Mesendoderm (in vitro differentiated cells): ENCODE measurements around the gene MYBPC2.

Experiments used
- DNase-seq: peaks from one replicate; pipeline ENCODE4 v3.0.0; 2013
- H2AK5ac ChIP-seq: 2 replicates; pipeline ENCODE4 v1.6.1; 2013; ENCODE audit warnings: low read length, inconsistent platforms
- H2BK120ac ChIP-seq: 2 replicates; pipeline ENCODE4 v1.6.1; 2013; ENCODE audit warnings: low read depth, mild to moderate bottlenecking, low read length, moderate library complexity, mixed read lengths
- H2BK15ac ChIP-seq: replicated peaks from 2 replicates; pipeline ENCODE4 v1.6.1; 2013; ENCODE audit warnings: low read depth, mild to moderate bottlenecking, moderate library complexity
- H2BK5ac ChIP-seq: 2 replicates; pipeline ENCODE4 v1.6.1; 2013; ENCODE audit warnings: low read length, inconsistent platforms
- H3K18ac ChIP-seq: 2 replicates; pipeline ENCODE4 v1.6.1; 2013; ENCODE audit warnings: mild to moderate bottlenecking, low read length, mixed read lengths
- H3K23ac ChIP-seq: one replicate; pipeline ENCODE4 v1.6.1; 2013; ENCODE audit warnings: low read length
- H3K27ac ChIP-seq: 2 replicates; pipeline ENCODE4 v1.5.1; 2013; ENCODE audit warnings: low read depth, mild to moderate bottlenecking, inconsistent platforms, low read length, moderate library complexity
- H3K27me3 ChIP-seq: 2 replicates; pipeline ENCODE4 v1.6.1; 2013; ENCODE audit warnings: low read length, control low read depth, mild to moderate bottlenecking, inconsistent platforms; ENCODE audit not compliant: insufficient read depth, poor library complexity
- H3K36me3 ChIP-seq: 2 replicates; pipeline ENCODE4 v1.6.1; 2013; ENCODE audit warnings: low read length, inconsistent platforms; ENCODE audit not compliant: control insufficient read depth, insufficient read depth
- H3K4ac ChIP-seq: one replicate; pipeline ENCODE4 v1.6.1; 2013; ENCODE audit warnings: low read depth, mild to moderate bottlenecking, low read length, moderate library complexity
- H3K4me1 ChIP-seq: 2 replicates; pipeline ENCODE4 v1.6.1; 2013; ENCODE audit warnings: low read depth, low read length, inconsistent platforms; ENCODE audit not compliant: control insufficient read depth
- H3K4me2 ChIP-seq: 2 replicates; pipeline ENCODE4 v1.6.1; 2013; ENCODE audit warnings: low read length
- H3K4me3 ChIP-seq: 2 replicates; pipeline ENCODE4 v1.5.1; 2013; ENCODE audit warnings: mild to moderate bottlenecking, low read length
- H3K56ac ChIP-seq: one replicate; pipeline ENCODE4 v1.6.1; 2013; ENCODE audit warnings: low read length
- H3K79me1 ChIP-seq: 2 replicates; pipeline ENCODE4 v1.6.1; 2013; ENCODE audit warnings: low read length, inconsistent platforms
- H3K79me2 ChIP-seq: 2 replicates; pipeline ENCODE4 v1.6.1; 2013; ENCODE audit warnings: mild to moderate bottlenecking, low read length; ENCODE audit not compliant: control insufficient read depth, insufficient read depth
- H3K9ac ChIP-seq: 2 replicates; pipeline ENCODE4 v1.6.1; 2013; ENCODE audit warnings: low read length, inconsistent platforms
- H4K5ac ChIP-seq: one replicate; pipeline ENCODE4 v1.6.1; 2013; ENCODE audit warnings: low read length
- H4K8ac ChIP-seq: one replicate; pipeline ENCODE4 v1.6.1; 2013; ENCODE audit warnings: low read depth, mild to moderate bottlenecking, control low read depth, low read length, moderate library complexity
- WGBS: extraction: QIAGEN DNeasy Blood & Tissue Kit; methylation state at CpG from one replicate; pipeline ENCODE4 v1.1.7; 2013; ENCODE audit warnings: low lambda C conversion rate, missing lambda C conversion rate; ENCODE audit not compliant: insufficient coverage; ENCODE audit errors: extremely low coverage; 5-methylcytosine and 5-hydroxymethylcytosine counted together

Gene MYBPC2

GRCh38 chr19:50476224-50476906 is 43.7 kb downstream of the MYBPC2 start, which contains the start of the genes EMC10 and GARIN5A:
EMC10 (plus strand) TSS chr19:50476507; CDS start chr19:50476545, 38 bp downstream.
GARIN5A (minus strand) TSS chr19:50476848; CDS start chr19:50476388, 460 bp downstream.
- Histone ChIP-seq H3K79me2 (peaks cover 10% of the 10 kb centered on the region), H3K18ac (no peak within 1 kb of the TSS), H3K56ac (peak within 1 kb of the TSS; percentile 93), H3K4me3 (peak within 1 kb of the TSS; percentile 88), H3K4me2 (peak within 1 kb of the TSS; percentile 71), H3K4ac (no peak within 1 kb of the TSS), H2BK5ac (no peak within 1 kb of the TSS), H2BK120ac (no peak within 1 kb of the TSS), H3K4me1 (no peaks in the 10 kb centered on the region), H3K27ac (no peak within 1 kb of the TSS), H3K79me1 (peaks cover 12% of the 10 kb centered on the region), H3K9ac (peak within 1 kb of the TSS; percentile 91), H2AK5ac (no peak within 1 kb of the TSS), H3K36me3 (no peaks in the 10 kb centered on the region), H2BK15ac (no peak within 1 kb of the TSS), H3K27me3 (no peaks in the 10 kb centered on the region), H4K5ac (no peak within 1 kb of the TSS), H3K23ac (no peak within 1 kb of the TSS), H4K8ac (no peak within 1 kb of the TSS)
- peak; percentile 98 for DNase-seq
- no CpG with 5 or more reads among the region's 58 CpGs for WGBS

GRCh38 chr19:50476907-50477238 is 44.2 kb downstream of the MYBPC2 start:
- Histone ChIP-seq H4K5ac (no peak overlapping the region), H3K18ac (no peak overlapping the region), H3K56ac (no peak overlapping the region), H3K4me1 (no peaks in the 10 kb centered on the region), H3K36me3 (no peaks in the 10 kb centered on the region), H3K4ac (no peak overlapping the region), H2BK5ac (no peak overlapping the region), H4K8ac (no peak overlapping the region), H3K4me3 (peak overlapping the region; percentile 88), H3K27ac (no peak overlapping the region), H3K9ac (peak overlapping the region; percentile 91), H2BK120ac (no peak overlapping the region), H2BK15ac (no peak overlapping the region), H3K79me1 (peaks cover 12% of the 10 kb centered on the region), H3K23ac (no peak overlapping the region), H3K27me3 (no peaks in the 10 kb centered on the region), H3K79me2 (peaks cover 10% of the 10 kb centered on the region), H2AK5ac (no peak overlapping the region), H3K4me2 (peak overlapping the region; percentile 71)
- whole genome bisulfite sequencing, result no CpG with 5 or more reads among the region's 20 CpGs
- DNase-seq, result no peak

- Histone ChIP-seq H2BK5ac (no peak overlapping the region), H3K79me1 (peaks cover 12% of the 10 kb centered on the region), H4K8ac (no peak overlapping the region), H3K27ac (no peak overlapping the region), H2BK120ac (no peak overlapping the region), H3K79me2 (peaks cover 10% of the 10 kb centered on the region), H2AK5ac (no peak overlapping the region), H2BK15ac (no peak overlapping the region), H3K27me3 (no peaks in the 10 kb centered on the region), H3K9ac (no peak overlapping the region), H3K56ac (no peak overlapping the region), H3K36me3 (peaks cover under 1% of the 10 kb centered on the region), H4K5ac (no peak overlapping the region), H3K4me2 (no peak overlapping the region), H3K4ac (no peak overlapping the region), H3K4me1 (no peaks in the 10 kb centered on the region), H3K18ac (no peak overlapping the region), H3K4me3 (no peak overlapping the region), H3K23ac (no peak overlapping the region)
- no CpG with 5 or more reads among the region's 17 CpGs for WGBS
- no peak for DNase-seq
Measured at GRCh38 chr19:50477751-50478515, 45.2 kb downstream of the MYBPC2 start.

GRCh38 chr19:50478901-50479715 is 46.4 kb downstream of the MYBPC2 start:
- peak; percentile 79 for DNase-seq
- Histone ChIP-seq H3K4me1 (no peaks in the 10 kb centered on the region), H2BK15ac (no peak overlapping the region), H3K27me3 (no peaks in the 10 kb centered on the region), H3K36me3 (peaks cover 2% of the 10 kb centered on the region), H2BK5ac (no peak overlapping the region), H4K5ac (no peak overlapping the region), H2BK120ac (no peak overlapping the region), H3K18ac (no peak overlapping the region), H3K23ac (no peak overlapping the region), H3K79me2 (peaks cover 10% of the 10 kb centered on the region), H4K8ac (no peak overlapping the region), H3K9ac (no peak overlapping the region), H3K4me2 (no peak overlapping the region), H3K4ac (no peak overlapping the region), H3K79me1 (peaks cover 12% of the 10 kb centered on the region), H2AK5ac (no peak overlapping the region), H3K56ac (no peak overlapping the region), H3K4me3 (no peak overlapping the region), H3K27ac (no peak overlapping the region)
- no CpG with 5 or more reads among the region's 19 CpGs for WGBS

GRCh38 chr19:50479761-50480251 is 47.1 kb downstream of the MYBPC2 start:
- H3K4me3 ChIP-seq, result no peak overlapping the region
- no peak overlapping the region for H2BK5ac ChIP-seq
- no peak overlapping the region for H3K4me2 ChIP-seq
- H3K4me1 ChIP-seq, result no peaks in the 10 kb centered on the region
- H3K23ac ChIP-seq, result no peak overlapping the region
- no peak overlapping the region for H3K9ac ChIP-seq
- H2BK15ac ChIP-seq, result no peak overlapping the region
- no peak overlapping the region for H3K4ac ChIP-seq
- no peak overlapping the region for H2BK120ac ChIP-seq
- no peak overlapping the region for H3K18ac ChIP-seq
- no peak overlapping the region for H4K8ac ChIP-seq
- peaks cover 12% of the 10 kb centered on the region for H3K79me1 ChIP-seq
- H3K56ac ChIP-seq, result no peak overlapping the region
- no peak overlapping the region for H4K5ac ChIP-seq
- H3K79me2 ChIP-seq, result peaks cover 10% of the 10 kb centered on the region
- WGBS, result no CpG with 5 or more reads among the region's 16 CpGs
- peaks cover 2% of the 10 kb centered on the region for H3K36me3 ChIP-seq
- no peaks in the 10 kb centered on the region for H3K27me3 ChIP-seq
- H3K27ac ChIP-seq, result no peak overlapping the region
- no peak for DNase-seq
- H2AK5ac ChIP-seq, result no peak overlapping the region
